ENCODE measurements around the gene GPR34.

- TF ChIP-seq FOXP2 (optimal IDR thresholded peaks at IDR 0.05; ENCODE audit: control extremely low read depth, extremely low read length, insufficient read depth) (no peak), POLR2AphosphoS5 (IDR thresholded peaks at IDR 0.05; ENCODE audit: borderline replicate concordance, low read depth, low read length) (no peak)
Observed at GRCh38 chrX:41664908-41665307, 23.9 kb upstream of the GPR34 start.

Measured in SK-N-MC (cell line).